Activated T-helper 1 cell treated with Interleukin-2 at 50 U/mL for 16 hours (primary cell): ENCODE results near the gene PPP1R12C.
"Not testable (repeated sequence)": the region's sequence is repeated elsewhere in the genome, so short reads cannot be mapped to it uniquely, and the experiment has no call there.

Experiments used
- DNase-seq: peaks from one replicate; pipeline ENCODE4 v3.0.0-alpha.2; 2020; ENCODE audit warnings: low read depth

The PPP1R12C gene

GRCh38 chr19:55076321-55076720, 41.1 kb downstream of the PPP1R12C start:
- no peak for DNase-seq

GRCh38 chr19:55075371-55075998, 42.0 kb downstream of the PPP1R12C start, which contains the start of gene EPS8L1:
EPS8L1 (plus strand) TSS chr19:55075869; CDS start chr19:55076445, 576 bp downstream.
- DNase-seq: no peak

GRCh38 chr19:55071913-55072312, 45.5 kb downstream of the PPP1R12C start:
- DNase-seq: no peak

- no peak for DNase-seq
Observed at GRCh38 chr19:55071129-55071502, 46.3 kb downstream of the PPP1R12C start.

GRCh38 chr19:55070466-55071128, 46.8 kb downstream of the PPP1R12C start:
- no peak for DNase-seq

- DNase-seq: no peak
Observed at GRCh38 chr19:55069865-55070197, 47.6 kb downstream of the PPP1R12C start.

GRCh38 chr19:55068950-55069864, 48.2 kb downstream of the PPP1R12C start:
- no peak for DNase-seq

- no peak for DNase-seq
Observed at GRCh38 chr19:55067869-55068268, 49.6 kb downstream of the PPP1R12C start.

- DNase-seq: no peak
Observed at GRCh38 chr19:55066107-55066709, 51.2 kb downstream of the PPP1R12C start.

GRCh38 chr19:55065516-55065915, 51.9 kb downstream of the PPP1R12C start:
- not testable (repeated sequence) for DNase-seq

- DNase-seq: no peak
Observed at GRCh38 chr19:55063492-55063843, 54.0 kb downstream of the PPP1R12C start.

GRCh38 chr19:55062735-55063491, 54.5 kb downstream of the PPP1R12C start, which contains the start of gene RDH13:
RDH13 (minus strand) TSS chr19:55063148; CDS start chr19:55063032, 116 bp downstream.
- DNase-seq: peak; percentile 92

- not testable (repeated sequence) for DNase-seq
Observed at GRCh38 chr19:55060287-55060686, 57.1 kb downstream of the PPP1R12C start.

GRCh38 chr19:55058781-55059610, 58.4 kb downstream of the PPP1R12C start:
- DNase-seq: no peak

GRCh38 chr19:55056827-55057226, 60.6 kb downstream of the PPP1R12C start:
- DNase-seq: no peak

GRCh38 chr19:55053735-55054134, 63.7 kb downstream of the PPP1R12C start:
- no peak for DNase-seq

- no peak for DNase-seq
Observed at GRCh38 chr19:55050749-55051532, 66.5 kb downstream of the PPP1R12C start.

- DNase-seq: no peak
Observed at GRCh38 chr19:55048446-55048845, 69.0 kb downstream of the PPP1R12C start.

GRCh38 chr19:55047951-55048350, 69.5 kb downstream of the PPP1R12C start:
- no peak for DNase-seq
